BE2C (cell line): ENCODE results near the gene ASAP2.

ENCODE experiments used
- DNase-seq: peaks from one replicate; pipeline ENCODE4 v3.0.0-alpha.2; 2020
- H3K27me3 ChIP-seq: fragments of 250-450 bp; sonication (Bioruptor Pico); 2 replicates; pipeline ENCODE4 v1.5.1; 2020; ENCODE audit warnings: mild to moderate bottlenecking
- H3K36me3 ChIP-seq: fragments of 250-450 bp; sonication (Bioruptor Pico); 2 replicates; pipeline ENCODE4 v1.5.1; 2020; ENCODE audit warnings: mild to moderate bottlenecking
- H3K4me1 ChIP-seq: fragments of 250-450 bp; sonication (Bioruptor Pico); 2 replicates; pipeline ENCODE4 v1.5.1; 2020
- H3K4me3 ChIP-seq: 2 replicates; pipeline ENCODE4 v1.5.1; 2011; ENCODE audit warnings: low read depth, low read length
- H3K9me3 ChIP-seq: fragments of 250-450 bp; sonication (Bioruptor Pico); 2 replicates; pipeline ENCODE4 v1.5.1; 2020
- CTCF ChIP-seq: IDR thresholded peaks from 2 replicates; pipeline ENCODE4 v1.5.1; 2012; ENCODE audit warnings: mild to moderate bottlenecking, low read depth, low read length

ASAP2 gene

DNA sequence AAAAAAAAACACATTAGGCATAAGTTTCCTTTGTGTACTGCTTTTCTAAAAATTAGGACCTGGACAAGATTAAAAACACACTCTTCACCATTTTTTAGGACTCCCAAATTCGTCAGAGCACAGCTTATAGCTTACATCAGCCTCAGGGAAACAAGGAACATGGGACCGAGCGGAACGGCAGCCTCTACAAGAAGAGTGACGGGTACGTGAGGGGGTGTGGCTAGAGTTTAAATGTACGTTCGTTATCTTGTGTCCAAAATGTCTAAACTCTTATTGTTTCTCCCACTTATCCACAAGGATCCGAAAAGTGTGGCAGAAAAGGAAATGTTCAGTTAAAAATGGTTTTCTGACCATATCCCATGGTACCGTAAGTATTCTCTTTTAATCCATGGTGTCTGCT, 137.8 kb downstream of the ASAP2 start:
- no peaks in the 10 kb centered on the region for H3K27me3 ChIP-seq
- no peaks in the 10 kb centered on the region for H3K4me1 ChIP-seq
- no peak for DNase-seq
- no peaks in the 10 kb centered on the region for H3K36me3 ChIP-seq
- TF ChIP-seq CTCF: no peak
- no peak overlapping the region for H3K4me3 ChIP-seq
- H3K9me3 ChIP-seq: no peaks in the 10 kb centered on the region

GRCh38 chr2:9345343-9345742, 138.7 kb downstream of the ASAP2 start:
- Histone ChIP-seq H3K27me3 (no peaks in the 10 kb centered on the region), H3K36me3 (no peaks in the 10 kb centered on the region), H3K9me3 (no peaks in the 10 kb centered on the region), H3K4me1 (no peaks in the 10 kb centered on the region), H3K4me3 (no peak overlapping the region)
- TF ChIP-seq CTCF: no peak
- DNase-seq: no peak

GRCh38 chr2:9345997-9346396, 139.4 kb downstream of the ASAP2 start:
- TF ChIP-seq CTCF: no peak
- Histone ChIP-seq H3K9me3 (no peaks in the 10 kb centered on the region), H3K27me3 (no peaks in the 10 kb centered on the region), H3K4me3 (no peak overlapping the region), H3K4me1 (no peaks in the 10 kb centered on the region), H3K36me3 (no peaks in the 10 kb centered on the region; the same call in 1 of the 2 replicates)
- no peak for DNase-seq

GRCh38 chr2:9346885-9347284, 140.3 kb downstream of the ASAP2 start:
- TF ChIP-seq CTCF: no peak
- Histone ChIP-seq H3K9me3 (no peaks in the 10 kb centered on the region), H3K27me3 (no peaks in the 10 kb centered on the region), H3K36me3 (no peaks in the 10 kb centered on the region; the same call in 1 of the 2 replicates), H3K4me1 (no peaks in the 10 kb centered on the region), H3K4me3 (no peak overlapping the region)
- no peak for DNase-seq

DNA sequence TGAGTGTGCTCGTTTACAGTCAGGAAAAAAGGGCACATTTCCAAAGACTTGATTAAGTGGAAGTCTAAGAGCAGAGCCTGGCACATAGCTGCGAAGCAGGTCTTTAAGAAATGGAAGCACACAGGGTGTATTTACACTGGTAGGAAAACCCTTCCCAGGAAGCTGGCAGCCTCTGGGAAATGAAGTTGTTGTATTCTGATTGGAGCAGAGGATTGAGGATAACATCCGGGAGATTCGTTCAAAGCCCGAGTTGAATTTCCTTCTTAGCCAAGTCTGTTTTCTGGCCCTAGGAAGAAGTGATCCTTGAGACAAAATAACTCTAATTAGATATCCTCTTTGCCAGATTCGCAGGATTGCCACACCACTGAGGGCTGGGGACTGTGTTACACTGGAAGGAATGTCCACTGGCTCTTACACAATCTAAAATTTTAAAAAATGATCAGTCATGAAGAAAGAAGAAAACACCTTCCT, 140.8 kb downstream of the ASAP2 start:
- Histone ChIP-seq H3K36me3 (no peaks in the 10 kb centered on the region; the same call in 1 of the 2 replicates), H3K9me3 (no peaks in the 10 kb centered on the region), H3K4me3 (no peak overlapping the region), H3K4me1 (no peaks in the 10 kb centered on the region), H3K27me3 (no peaks in the 10 kb centered on the region)
- TF ChIP-seq CTCF: no peak
- no peak for DNase-seq

GRCh38 chr2:9354318-9354717, 147.7 kb downstream of the ASAP2 start:
- no peak for DNase-seq
- no peaks in the 10 kb centered on the region for H3K9me3 ChIP-seq
- no peaks in the 10 kb centered on the region for H3K4me1 ChIP-seq
- TF ChIP-seq CTCF: no peak
- no peaks in the 10 kb centered on the region for H3K27me3 ChIP-seq
- H3K36me3 ChIP-seq: no peaks in the 10 kb centered on the region; the same call in 1 of the 2 replicates
- no peak overlapping the region for H3K4me3 ChIP-seq
